Measurements from ENCODE around the gene PCP4.

PCP4 gene

DNA sequence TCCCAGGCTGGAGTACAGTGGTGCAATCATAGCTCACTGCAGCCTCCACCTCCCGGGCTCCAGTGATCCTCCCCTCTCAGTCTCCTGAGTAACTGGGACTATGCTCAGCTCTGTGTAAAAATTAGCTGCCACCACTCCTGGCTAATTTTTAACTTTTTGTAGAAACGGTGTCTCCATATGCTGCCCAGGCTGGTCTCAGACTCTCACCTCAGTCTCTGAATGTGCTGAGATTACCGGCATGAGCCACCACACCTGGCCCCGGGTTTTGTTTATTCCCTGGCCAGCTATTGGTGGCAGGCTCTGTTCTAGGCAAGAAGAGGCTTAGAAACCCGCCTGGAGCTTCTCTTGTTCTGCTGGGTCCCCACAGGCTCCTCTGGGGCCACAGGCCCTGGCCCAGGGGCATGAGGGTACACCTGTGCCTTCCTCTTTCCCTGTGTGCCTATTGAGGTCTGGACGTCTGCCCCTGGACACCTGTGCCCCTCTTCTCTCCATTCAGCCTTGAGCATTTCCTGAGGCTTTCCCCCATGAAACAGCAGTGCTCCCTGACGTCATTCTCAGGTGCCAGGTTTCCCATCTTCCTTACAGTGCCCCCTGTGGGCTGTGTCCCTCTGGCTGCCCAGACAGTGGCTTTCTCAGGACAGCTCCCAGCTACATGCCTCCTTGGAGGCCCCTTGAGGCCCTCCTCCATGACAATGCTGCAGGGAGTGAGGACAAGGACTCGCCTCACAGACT lies 57.5 kb downstream of the PCP4 start:
- no peak for DNase-seq

DNA sequence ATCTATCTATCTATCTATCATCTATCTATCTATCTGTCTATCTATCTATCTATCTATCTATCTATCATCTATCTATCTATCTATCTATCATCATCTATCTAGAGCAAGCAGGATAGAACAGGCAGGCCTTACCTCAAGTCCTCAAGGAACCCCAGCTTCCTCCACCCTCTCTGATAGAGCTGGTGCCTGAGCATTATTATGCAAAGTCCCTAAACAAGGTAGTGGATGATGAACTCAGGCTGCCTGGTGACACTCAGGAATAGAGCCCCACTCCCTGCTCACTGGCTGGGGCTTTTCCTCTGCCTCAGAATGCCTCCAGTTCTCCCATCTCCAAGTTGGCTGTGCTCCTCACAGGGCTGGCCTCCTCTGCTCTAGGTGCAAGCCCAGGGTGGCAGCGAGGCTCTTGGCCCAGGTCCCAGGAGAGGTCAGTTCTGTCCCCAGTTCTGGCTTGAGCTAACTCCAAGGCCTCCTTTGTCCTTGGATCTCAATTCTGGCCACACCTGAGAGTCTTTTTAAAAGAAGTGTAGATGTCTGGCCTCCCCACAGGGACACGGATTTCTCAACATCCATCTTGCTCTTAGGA lies 60.2 kb downstream of the PCP4 start:
- DNase-seq, result no peak

DNA sequence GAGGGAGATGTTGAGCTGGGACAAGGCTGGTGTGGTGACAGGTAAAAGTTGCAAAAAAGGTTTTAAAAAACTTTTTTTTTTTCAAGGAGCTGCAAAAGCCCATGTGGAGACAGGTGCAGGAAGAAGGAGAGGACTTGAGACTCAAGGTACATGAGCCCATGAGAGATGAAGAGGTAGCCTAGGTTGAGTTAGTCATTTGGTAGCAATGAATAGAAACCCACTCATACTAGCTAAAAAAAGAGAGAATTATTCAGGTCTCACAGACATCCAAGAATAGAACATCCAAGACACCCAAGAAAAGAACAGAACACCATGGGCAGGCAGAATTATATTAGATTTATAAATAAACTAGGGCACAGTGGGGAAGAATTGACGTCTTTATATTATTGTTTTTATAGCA lies 65.1 kb downstream of the PCP4 start:
- DNase-seq, result no peak

DNA sequence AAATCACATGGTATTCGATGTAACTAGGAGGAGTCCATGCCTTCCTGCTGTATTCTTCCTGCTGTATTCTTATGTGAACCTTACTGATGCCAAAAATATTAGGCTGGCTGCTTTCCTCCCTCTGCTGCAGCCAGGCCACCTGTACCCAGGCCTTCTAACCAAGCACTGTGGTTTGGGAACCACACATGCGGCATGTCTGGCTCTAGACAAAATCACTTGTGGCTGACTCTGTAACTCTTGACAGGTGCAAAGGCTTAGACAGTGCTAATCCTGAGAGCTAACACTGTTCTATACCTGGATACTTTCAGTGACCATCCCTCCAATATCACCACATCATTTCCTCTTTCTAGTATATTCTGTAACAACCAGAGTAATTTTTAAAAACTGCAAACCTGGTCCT lies 67.7 kb downstream of the PCP4 start:
- no peak for DNase-seq

DNA sequence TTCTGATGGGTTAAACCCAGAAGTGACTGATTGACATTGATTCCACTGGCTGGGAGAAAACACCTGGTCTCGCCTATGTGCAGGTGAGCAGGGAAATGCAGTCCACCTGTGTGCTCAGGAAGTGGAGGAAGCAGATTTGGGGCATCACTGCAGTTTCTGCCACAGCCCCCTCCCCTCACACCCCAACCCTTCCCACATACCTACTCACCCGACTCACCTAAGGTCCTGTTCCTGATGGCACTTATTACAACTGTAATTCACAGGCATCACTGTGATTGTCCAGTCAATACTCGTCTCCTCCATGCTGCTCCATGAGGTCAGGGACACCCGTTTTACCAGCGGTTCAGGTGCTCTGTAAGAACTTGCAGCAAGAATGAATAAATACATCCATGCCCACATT lies 68.5 kb downstream of the PCP4 start:
- no peak for DNase-seq

DNA sequence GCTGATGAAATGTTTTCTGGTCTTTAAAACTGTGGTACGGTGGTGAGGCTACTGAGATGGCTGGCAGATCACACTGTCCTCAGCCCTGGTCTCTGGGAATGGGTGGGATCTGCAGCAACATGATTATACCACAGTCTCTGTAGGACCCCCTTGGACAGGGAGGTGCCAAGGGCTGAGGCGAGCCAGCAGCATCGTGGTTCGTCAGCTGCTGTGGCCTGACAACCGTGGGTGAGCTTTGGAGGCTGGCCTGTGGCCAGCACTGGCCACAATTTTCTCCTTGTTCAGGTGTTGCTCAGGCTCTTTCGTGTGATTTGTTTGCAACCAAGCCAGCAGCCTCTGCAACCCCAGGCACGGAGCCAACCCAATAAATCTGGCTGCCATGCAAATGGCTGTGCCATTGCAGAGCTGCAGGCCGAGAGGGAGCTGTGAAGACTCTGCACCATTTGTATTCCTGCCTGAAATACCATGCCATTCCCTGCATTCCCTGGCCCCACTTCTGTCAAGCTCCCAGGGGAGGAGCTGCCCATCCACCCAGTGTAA lies 70.9 kb downstream of the PCP4 start:
- no peak for DNase-seq

DNA sequence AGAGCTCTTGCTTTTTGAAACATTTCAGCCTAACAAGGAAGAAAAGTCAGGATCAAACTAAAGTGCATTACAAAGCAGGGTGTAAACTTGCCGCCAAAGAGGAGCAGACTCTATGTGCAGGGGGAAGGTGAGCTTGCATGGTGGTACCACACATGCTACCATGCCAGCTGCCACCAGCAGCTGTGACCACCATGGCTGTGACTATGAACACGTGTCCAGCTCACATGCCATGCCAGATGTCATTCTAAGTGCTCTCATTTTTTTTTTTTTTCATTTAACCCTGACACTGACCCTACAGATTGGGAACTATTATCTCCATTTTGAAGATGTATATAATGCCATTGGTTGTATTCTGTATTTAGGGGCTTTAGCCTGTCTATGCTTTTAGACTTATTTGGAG lies 79.0 kb downstream of the PCP4 start:
- DNase-seq, result no peak

DNA sequence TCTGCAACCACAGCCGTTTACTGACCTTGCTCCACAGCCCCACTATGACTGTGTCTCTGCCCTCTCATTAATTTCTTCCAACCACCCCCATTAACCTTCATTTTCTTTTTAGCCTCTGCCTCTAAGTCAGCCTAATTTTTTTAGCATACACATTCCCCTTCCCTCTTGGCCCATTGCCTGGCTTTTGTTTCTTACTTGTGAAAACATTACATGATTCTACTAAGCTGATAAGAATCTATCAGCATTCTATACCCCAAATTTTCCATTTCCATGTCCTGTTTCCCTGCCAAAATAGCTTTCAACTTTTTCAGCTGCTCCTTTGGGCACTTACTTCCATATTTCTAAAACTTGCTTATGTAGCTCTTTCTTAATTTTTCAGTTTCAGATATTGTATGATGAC lies 79.8 kb downstream of the PCP4 start:
- no peak for DNase-seq

DNA sequence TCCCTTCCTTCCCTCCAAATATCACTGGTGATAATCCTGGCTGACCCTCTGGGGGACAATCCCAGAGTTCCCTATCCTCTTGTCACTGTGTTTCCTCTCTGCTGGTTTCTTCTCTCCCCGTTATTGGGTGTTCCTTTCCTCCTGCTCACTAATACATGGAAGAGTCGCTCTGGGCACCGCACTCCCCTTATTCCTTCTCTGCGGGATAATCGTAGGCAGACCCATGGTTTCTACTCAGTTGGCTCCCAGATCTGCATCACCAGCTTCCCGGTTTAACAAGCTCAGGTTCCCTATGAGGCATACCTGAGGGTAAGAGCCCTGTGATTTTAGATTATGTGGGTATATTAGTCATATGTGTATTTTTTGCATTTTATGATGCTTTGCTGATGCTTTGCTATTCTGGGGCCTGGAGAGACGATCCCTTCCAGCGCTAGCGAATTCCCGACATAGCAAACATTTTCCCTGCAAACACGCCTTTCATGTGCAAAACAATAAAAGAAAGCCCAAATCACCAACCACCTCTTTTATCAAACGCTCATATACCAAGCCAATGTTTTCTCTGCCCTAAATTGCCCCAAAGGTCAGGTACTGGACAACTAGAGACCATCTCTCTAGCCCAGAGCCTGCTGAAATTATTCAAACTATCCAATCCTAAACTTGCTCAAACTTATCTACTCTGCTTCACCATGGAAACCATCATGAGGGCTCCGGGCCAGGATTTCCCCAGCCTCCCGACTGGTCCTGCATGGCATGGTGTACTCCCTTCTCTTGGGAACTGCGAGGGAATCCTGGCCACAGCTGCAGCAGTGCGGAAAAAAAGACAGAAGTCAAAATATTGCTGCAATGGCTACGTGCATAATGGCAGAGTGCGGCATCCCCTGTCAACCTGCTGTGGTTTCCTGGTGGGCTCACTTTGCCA lies 84.2 kb downstream of the PCP4 start:
- DNase-seq, result no peak

DNA sequence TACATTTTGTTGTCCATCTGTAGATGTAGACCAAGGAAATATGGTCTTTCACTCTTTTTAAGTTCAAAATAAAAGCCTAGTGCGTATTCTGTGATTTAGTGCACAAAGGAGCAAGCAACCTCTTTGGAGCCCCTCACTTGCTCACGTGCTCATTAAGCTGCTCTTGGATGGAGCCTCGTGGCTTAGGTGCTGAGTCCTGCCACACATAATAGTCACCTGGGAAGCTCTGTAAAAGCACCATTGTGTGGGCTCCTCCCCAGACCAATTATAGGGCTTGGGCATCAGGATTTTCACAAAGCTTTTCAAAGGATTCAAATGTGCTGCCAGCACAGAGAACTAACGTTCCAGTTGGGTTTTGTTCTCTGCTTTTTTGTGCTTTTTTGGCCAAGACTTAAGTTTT lies 85.0 kb downstream of the PCP4 start:
- no peak for DNase-seq

DNA sequence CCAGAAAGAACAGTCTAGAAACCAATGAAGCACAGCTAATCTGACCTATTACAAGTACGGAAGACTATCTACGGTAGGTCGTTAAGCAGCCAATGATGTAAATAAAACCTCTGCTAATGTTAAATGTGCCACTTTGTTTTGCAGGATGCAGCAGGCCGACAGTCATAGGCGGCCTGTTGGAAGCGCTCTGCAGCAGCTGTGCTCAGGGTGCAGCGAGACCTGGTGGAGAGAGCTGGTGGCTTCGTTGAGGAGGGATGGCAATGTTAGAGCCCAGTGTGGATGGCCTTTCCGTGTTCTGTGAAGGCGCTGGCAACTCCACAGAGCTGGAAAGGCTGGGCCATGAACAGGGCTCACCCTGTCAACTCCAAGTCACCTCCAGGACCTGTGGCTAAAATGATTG lies 87.3 kb downstream of the PCP4 start:
- DNase-seq, result no peak

DNA sequence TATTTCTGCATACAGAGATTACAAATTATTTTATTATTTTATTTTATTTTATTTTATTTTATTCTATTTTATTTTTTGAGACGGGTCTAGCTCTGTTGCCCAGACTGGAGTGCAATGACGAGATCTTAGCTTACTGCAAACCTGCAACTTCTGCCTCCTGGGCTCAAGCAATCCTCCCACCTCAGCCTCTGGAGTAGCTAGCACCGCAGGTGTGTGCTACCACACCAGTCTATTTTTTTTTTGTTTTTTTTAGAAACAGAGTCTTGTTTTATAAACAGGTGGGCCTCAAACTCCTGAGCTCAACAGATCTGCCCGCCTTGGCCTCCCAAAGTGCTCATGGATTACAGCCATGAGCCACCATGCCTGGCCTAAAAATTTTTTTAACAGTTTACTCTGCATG lies 88.1 kb downstream of the PCP4 start:
- no peak for DNase-seq

DNA sequence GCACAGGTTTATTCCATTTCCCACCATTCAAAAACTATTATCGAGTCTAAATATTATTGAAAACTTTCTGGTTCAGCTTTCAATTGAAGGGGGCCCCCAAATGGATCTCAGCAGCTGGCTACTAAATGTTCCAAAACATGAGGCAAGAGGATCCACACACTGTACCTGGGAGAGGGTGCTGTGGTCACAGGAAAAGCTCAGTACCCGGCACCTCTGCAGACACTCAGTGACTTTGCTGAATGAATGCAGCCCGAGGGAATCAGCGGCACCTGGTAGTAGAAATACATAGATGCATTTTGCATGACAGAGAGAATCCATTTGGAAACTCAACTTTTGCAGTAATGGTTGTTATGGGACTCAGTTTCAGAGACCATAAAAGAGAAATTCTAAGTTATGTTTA lies 89.3 kb downstream of the PCP4 start:
- DNase-seq, result no peak

DNA sequence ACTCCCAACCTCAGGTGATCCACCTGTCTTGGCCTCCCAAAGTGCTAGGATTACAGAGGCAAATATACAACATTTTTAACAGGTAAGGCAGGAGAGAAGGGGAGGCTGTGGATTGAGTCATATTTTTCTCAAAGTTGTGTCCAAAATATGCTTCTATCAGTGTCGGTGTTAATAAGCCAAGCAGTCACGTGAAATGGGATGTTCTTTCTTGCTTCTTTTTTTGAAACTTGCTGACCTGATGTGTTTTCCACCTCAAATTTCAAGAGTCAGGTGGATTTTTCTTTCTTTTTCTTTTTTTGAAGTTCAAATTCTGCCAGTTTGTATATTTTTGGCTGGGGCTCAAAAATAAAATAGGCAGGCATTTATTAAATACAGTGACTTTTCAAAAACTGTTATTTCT lies 91.5 kb downstream of the PCP4 start:
- no peak for DNase-seq

DNA sequence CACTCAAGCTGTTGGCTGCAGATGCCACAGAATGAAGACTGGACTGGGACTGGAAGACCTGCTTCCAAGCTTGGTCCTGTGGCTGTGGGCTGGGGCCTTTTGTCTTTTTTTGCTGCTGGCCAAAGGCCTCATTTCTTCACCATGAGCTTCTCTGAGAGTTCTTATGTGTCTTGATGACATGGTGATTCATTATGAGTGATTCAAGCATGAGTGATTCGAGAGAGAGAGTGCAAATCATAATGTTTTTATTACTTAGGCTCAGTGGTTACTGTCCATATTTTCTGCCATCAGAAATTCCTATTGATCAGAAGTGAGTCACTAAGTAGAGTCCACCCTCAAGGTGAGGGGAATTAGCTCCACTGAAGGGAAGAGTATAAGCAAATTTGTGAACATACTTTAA lies 94.0 kb downstream of the PCP4 start:
- DNase-seq, result no peak

DNA sequence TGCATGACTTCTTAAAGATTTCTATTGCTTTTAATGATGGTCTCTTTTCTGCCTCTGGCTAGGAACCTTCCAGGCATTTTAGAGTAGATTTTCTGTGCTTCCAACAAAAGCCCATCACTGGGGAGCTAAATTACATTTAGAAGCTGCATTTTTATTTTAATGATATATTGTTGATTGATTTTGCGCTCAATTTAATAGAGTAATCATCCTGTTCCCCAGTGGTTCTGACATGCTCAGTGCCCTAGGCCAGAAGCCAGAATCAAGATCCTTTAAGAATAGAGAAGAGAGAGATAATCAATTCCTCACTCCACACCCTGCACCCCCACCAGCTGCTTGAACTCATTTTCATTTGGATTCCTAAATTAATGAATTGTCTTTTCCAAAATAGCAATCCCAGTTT lies 97.8 kb downstream of the PCP4 start:
- no peak for DNase-seq

DNA sequence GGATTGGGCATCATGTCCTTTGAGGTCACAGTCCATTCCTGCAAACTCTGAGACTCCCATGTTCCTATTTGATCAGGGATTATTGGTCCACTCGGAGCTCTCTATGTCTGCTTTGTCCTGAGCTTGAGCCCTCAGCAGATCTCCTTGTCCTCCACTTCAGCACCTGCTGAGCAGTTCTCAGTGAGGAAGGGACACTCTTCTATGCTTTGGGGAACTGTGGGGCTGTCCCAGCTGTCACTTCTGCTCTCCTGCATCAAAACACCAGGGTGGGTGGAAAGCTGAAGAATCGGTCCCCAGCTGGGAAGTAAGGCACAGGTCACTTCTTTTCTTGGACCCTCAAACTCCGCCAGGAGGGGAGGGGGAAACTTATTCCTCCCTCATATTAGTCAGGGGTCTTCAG lies 99.5 kb downstream of the PCP4 start:
- no peak for DNase-seq

DNA sequence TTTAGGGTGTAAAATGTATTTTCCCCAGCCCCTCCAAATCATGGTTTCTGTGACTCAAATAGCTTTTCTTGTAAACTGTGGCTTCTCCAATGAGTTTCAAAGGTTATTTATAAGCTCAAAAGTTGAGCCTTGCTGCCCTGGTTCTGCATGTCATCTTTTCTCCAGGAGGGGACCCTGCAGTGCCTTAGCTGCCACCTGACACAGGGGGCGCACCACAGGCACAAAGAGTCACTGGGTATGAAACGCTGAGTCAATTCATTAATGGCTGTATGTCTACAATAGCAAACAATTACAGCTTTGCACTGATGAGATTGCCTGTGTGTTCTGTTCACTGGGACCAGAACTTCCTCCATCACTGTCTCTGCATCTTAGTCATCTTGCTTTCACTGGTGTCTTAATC lies 100.8 kb downstream of the PCP4 start:
- DNase-seq, result no peak

DNA sequence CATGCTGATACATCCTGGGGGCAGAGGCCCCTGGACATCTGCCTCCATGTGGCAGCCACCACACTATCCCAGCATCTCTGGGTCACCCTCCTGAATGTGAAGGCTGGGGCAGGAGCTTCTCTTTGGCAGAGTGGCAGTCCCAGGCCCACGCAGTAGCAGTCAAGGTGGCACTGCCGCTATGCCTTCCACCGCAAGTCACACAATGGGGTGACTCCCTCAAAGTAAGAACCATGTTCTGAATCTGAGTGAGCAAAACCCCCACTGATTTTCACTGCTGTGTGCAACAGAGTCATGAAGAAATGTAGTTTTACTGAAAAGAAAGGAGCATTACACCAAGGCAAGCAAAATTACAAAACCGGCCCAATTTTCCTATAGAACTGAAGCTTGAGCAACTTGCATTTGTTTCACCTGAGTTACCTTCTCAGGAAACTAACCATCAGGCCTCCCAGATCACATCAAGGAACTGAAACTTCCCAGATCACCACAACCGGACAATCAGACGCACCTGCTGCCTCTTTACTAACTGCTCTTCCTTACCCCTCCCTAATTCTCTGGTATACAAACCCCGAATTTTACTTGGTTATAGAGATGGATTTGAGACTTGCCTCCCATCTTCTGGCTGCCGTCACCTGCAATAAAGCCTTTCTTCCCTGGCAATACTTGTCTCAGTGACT lies 102.6 kb downstream of the PCP4 start:
- DNase-seq, result no peak

DNA sequence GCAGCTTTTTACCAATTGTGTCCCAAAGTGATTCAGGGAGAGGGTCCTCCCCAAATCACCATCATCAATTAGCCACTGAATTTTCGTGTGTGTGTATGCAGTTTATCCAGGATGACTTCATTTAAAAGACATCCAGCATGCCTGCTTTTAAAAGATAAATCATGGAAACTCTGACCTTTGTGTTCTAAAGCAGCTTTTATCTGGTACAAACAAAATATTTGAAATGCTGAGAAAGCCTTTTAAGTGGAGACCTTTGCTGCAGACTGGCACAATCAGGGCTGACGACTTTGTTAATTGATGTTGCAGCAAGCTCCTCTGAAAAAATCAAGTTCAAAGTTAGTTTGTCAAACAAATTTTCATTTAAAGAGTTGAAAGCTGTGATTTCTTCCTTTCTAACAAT lies 104.7 kb downstream of the PCP4 start:
- DNase-seq, result no peak

DNA sequence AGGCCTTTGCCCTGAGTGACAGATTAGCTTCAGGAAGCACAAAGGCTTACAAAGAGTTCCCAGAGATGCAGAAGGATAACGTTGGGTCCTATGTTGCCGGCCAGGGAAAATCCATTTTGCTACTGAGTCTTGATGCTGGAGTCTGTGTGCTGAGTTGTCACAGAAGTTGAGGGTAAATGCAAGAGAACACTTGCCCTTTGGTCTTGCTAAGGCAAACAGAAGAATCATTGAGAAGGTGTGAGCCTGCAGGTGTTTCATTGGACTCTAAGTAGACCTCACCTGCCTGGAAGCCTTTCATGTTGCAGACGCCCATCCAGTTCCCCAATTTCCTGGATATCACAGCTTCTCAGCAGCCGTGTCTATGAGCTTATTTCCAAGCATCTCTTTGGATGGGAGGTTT lies 105.2 kb downstream of the PCP4 start:
- no peak for DNase-seq

DNA sequence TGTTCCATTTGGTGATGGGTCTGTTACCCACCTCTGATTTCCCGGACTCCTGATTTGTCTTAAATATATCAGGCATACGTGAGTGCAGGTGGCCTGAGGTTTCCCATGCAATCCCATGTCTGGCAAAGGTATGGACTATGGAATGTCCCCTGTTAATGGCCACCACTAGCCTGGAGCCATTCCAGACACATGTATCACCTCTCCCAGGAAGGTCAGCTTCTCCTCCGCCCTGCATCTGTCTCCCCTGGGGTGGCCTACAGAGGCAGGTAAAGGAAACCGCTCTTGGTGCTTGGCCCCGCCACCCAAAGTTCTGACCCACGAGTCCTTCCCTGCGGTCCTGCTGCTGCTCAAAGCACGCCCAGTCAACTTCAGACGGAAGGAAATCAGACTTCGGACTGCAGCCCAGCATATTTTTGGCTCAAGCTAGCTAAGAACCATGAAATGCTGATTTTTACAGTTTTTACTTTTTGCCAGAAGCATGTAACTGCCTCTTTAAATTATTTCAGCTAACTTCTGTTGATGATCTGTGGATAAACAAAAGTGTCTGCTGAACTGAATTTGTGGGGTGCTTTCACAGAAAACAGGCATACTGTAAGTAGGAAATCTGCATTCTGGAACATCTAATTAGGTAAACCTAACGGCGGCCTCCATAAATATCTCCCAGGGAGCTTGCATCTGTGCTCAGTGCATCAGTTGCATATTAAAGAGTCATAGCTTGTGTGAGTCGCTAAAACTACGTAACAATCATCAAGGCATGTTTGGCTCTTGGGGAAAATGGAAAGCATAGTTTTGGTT lies 105.9 kb downstream of the PCP4 start:
- no peak for DNase-seq
